ENCODE results near the gene CTIF.

The CTIF gene

DNA sequence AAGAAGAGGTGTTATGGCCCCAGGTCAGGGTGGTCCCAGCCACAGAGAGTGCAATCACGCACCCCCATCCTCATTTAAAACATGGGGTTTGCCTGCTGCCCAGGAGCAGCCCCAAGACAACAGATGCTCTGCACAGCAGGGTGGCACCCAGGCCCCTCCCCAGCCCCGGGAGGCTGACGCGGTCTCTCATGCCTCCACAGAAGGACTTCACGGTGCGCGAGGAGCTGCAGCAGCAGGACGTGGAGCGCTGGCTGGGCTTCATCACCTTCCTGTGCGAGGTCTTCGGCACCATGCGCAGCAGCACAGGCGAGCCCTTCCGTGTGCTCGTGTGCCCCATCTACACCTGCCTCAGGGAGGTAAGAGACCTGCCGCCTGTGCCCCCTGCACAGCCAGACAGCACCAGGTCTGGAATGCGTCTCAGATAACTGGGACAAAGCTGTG is 278.2 kb downstream of the CTIF start:
- no peaks in the 10 kb centered on the region for H3K27me3 ChIP-seq (replicated peaks; ENCODE audit: control insufficient read depth, insufficient read depth, low read length, poor library complexity, severe bottlenecking)
- H3K4me1 ChIP-seq (ENCODE audit: control insufficient read depth, insufficient read depth, low read length, poor library complexity, severe bottlenecking) = peaks cover 19% of the 10 kb centered on the region
- H3K9me3 ChIP-seq (ENCODE audit: control insufficient read depth, low read length) = no peaks in the 10 kb centered on the region
- H3K4me3 ChIP-seq (ENCODE audit: insufficient read depth, low read depth, low read length, poor library complexity, severe bottlenecking) = no peak overlapping the region
- H3K36me3 ChIP-seq (ENCODE audit: control insufficient read depth, insufficient read depth, low read length) = no peaks in the 10 kb centered on the region
- no peak overlapping the region for H3K27ac ChIP-seq (ENCODE audit: insufficient read depth, low read length, poor library complexity, severe bottlenecking)
- no peak for DNase-seq

GRCh38 chr18:48818329-48819254 is 279.8 kb downstream of the CTIF start:
- peaks cover 13% of the 10 kb centered on the region for H3K4me1 ChIP-seq (ENCODE audit: control insufficient read depth, insufficient read depth, low read length, poor library complexity, severe bottlenecking)
- no peaks in the 10 kb centered on the region for H3K27me3 ChIP-seq (replicated peaks; ENCODE audit: control insufficient read depth, insufficient read depth, low read length, poor library complexity, severe bottlenecking)
- no peaks in the 10 kb centered on the region for H3K9me3 ChIP-seq (ENCODE audit: control insufficient read depth, low read length)
- H3K4me3 ChIP-seq (ENCODE audit: insufficient read depth, low read depth, low read length, poor library complexity, severe bottlenecking) = no peak overlapping the region
- no peak overlapping the region for H3K27ac ChIP-seq (ENCODE audit: insufficient read depth, low read length, poor library complexity, severe bottlenecking)
- DNase-seq = no peak
- H3K36me3 ChIP-seq (ENCODE audit: control insufficient read depth, insufficient read depth, low read length) = no peaks in the 10 kb centered on the region

GRCh38 chr18:48819276-48819675 is 280.4 kb downstream of the CTIF start:
- Histone ChIP-seq H3K9me3 (ENCODE audit: control insufficient read depth, low read length) (no peaks in the 10 kb centered on the region), H3K4me3 (ENCODE audit: insufficient read depth, low read depth, low read length, poor library complexity, severe bottlenecking) (no peak overlapping the region), H3K27me3 (replicated peaks; ENCODE audit: control insufficient read depth, insufficient read depth, low read length, poor library complexity, severe bottlenecking) (no peaks in the 10 kb centered on the region), H3K4me1 (ENCODE audit: control insufficient read depth, insufficient read depth, low read length, poor library complexity, severe bottlenecking) (peaks cover 6% of the 10 kb centered on the region), H3K36me3 (ENCODE audit: control insufficient read depth, insufficient read depth, low read length) (no peaks in the 10 kb centered on the region), H3K27ac (ENCODE audit: insufficient read depth, low read length, poor library complexity, severe bottlenecking) (no peak overlapping the region)
- no peak for DNase-seq

DNA sequence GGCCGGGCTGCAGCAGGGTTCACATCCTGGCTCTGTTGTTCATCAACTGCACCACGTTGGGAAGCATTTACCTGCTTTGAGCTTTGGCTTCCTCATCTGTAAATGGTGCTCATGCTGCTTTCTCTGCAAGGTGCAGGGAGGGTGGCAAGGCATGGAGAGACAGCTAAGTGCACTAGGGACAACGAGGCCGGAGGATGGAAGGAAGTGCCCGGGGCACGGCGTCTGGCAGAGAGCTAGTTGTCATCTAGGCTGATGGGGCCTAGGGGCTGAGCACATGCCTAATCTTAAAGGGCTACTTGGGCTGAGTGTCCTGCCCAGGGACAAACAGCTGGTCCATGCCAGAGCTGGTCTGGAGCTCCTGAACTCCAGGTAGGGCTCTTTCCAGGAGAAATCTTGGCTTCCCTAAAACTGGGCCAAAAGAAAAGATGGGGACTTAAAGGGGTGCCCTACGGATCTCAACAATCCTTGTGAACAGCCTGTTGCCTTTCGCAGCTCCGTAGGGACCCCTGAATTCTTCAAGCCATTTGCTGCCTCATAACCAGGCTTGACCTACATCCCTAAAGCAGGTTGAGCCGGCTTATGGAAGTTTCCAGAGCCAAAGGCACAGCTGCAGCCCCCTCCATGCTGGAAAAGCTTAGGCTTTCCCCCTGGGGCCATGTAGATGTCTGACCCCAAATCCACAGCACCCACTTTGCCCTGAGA is 281.1 kb downstream of the CTIF start:
- Histone ChIP-seq H3K4me3 (ENCODE audit: insufficient read depth, low read depth, low read length, poor library complexity, severe bottlenecking) (no peak overlapping the region), H3K36me3 (ENCODE audit: control insufficient read depth, insufficient read depth, low read length) (no peaks in the 10 kb centered on the region), H3K27ac (ENCODE audit: insufficient read depth, low read length, poor library complexity, severe bottlenecking) (no peak overlapping the region), H3K9me3 (ENCODE audit: control insufficient read depth, low read length) (no peaks in the 10 kb centered on the region), H3K4me1 (ENCODE audit: control insufficient read depth, insufficient read depth, low read length, poor library complexity, severe bottlenecking) (no peaks in the 10 kb centered on the region), H3K27me3 (replicated peaks; ENCODE audit: control insufficient read depth, insufficient read depth, low read length, poor library complexity, severe bottlenecking) (no peaks in the 10 kb centered on the region)
- DNase-seq = no peak

DNA sequence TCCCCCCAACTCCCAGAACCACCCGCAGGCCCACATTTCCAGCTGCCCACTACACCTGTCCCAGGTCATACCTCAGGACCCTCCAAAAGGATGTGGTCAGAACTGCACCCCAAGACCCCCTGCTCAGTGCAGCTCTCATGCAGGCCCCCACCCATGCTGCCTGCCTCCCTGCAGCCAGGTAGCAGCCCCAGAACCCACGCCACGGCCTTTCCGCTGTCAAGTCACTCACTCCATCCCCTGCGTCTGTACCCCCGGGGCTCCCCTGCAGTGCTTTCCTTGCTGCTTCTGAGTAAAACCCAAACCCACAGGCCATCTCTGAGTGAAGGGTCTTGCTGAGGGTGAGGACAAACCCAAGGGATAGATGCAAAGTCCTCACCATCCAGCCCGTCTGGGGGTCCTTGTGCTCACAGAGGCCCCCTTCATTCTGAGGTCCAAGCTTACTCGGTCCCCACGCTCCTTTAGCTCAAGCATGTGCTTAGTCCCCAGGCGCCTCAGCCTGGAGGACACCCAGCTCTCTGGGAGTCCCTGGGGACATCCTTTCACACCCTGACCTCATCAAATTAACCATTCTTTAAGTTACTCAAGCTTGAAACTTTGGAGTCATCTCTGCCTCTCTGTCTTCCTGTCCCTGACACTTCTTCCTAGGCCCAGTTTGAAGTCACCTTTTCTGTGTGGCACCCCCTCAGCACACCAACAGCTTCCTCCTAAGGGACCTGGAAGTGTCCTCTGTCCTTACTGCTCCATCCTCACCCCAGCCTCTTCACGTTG is 281.8 kb downstream of the CTIF start:
- Histone ChIP-seq H3K27me3 (replicated peaks; ENCODE audit: control insufficient read depth, insufficient read depth, low read length, poor library complexity, severe bottlenecking) (no peaks in the 10 kb centered on the region), H3K9me3 (ENCODE audit: control insufficient read depth, low read length) (no peaks in the 10 kb centered on the region), H3K4me1 (ENCODE audit: control insufficient read depth, insufficient read depth, low read length, poor library complexity, severe bottlenecking) (no peaks in the 10 kb centered on the region), H3K36me3 (ENCODE audit: control insufficient read depth, insufficient read depth, low read length) (no peaks in the 10 kb centered on the region), H3K27ac (ENCODE audit: insufficient read depth, low read length, poor library complexity, severe bottlenecking) (no peak overlapping the region), H3K4me3 (ENCODE audit: insufficient read depth, low read depth, low read length, poor library complexity, severe bottlenecking) (no peak overlapping the region)
- no peak for DNase-seq

DNA sequence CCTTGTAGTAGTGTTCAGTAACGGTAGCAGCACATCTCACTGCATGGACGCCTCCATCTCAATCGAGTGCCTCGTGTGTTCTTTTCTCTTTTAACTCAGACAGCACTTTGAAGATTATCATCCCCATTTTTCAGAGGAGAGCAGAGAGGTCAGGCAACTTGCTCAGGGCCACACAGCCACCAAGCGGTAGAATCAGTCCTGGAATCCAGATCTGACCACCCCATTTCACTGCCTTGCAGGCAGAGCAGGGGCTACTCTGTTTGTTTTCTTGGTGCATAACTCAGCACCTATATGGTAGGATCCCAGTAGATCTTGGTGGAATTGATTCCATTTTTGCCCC is 282.4 kb downstream of the CTIF start:
- Histone ChIP-seq H3K4me3 (ENCODE audit: insufficient read depth, low read depth, low read length, poor library complexity, severe bottlenecking) (no peak overlapping the region), H3K4me1 (ENCODE audit: control insufficient read depth, insufficient read depth, low read length, poor library complexity, severe bottlenecking) (no peaks in the 10 kb centered on the region), H3K27me3 (replicated peaks; ENCODE audit: control insufficient read depth, insufficient read depth, low read length, poor library complexity, severe bottlenecking) (no peaks in the 10 kb centered on the region), H3K9me3 (ENCODE audit: control insufficient read depth, low read length) (no peaks in the 10 kb centered on the region), H3K36me3 (ENCODE audit: control insufficient read depth, insufficient read depth, low read length) (no peaks in the 10 kb centered on the region), H3K27ac (ENCODE audit: insufficient read depth, low read length, poor library complexity, severe bottlenecking) (no peak overlapping the region)
- no peak for DNase-seq

DNA sequence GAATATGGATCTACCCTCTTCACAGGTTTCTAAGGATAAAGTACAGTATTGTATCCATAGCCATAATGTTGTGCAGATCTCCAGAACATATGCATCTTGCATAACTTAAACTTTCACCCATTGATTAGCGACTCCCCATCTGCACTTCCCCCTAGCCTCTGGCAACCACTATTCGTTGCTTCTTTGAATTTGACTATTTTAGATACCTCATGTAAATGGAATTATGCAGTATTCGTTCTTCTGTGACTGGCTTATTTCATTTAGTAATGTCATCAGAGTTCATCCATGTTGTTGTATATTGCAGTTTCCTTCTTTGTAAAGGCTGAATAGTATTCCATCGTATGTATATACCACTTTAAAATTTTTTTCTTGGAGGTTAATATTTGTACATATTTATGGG is 283.0 kb downstream of the CTIF start:
- no peaks in the 10 kb centered on the region for H3K27me3 ChIP-seq (replicated peaks; ENCODE audit: control insufficient read depth, insufficient read depth, low read length, poor library complexity, severe bottlenecking)
- no peaks in the 10 kb centered on the region for H3K4me1 ChIP-seq (ENCODE audit: control insufficient read depth, insufficient read depth, low read length, poor library complexity, severe bottlenecking)
- no peak for DNase-seq

GRCh38 chr18:48824231-48824970 is 285.6 kb downstream of the CTIF start:
- Histone ChIP-seq H3K27me3 (replicated peaks; ENCODE audit: control insufficient read depth, insufficient read depth, low read length, poor library complexity, severe bottlenecking) (no peaks in the 10 kb centered on the region), H3K4me1 (ENCODE audit: control insufficient read depth, insufficient read depth, low read length, poor library complexity, severe bottlenecking) (no peaks in the 10 kb centered on the region), H3K27ac (ENCODE audit: insufficient read depth, low read length, poor library complexity, severe bottlenecking) (no peak overlapping the region), H3K4me3 (ENCODE audit: insufficient read depth, low read depth, low read length, poor library complexity, severe bottlenecking) (no peak overlapping the region), H3K36me3 (ENCODE audit: control insufficient read depth, insufficient read depth, low read length) (no peaks in the 10 kb centered on the region), H3K9me3 (ENCODE audit: control insufficient read depth, low read length) (no peaks in the 10 kb centered on the region)
- no peak for DNase-seq

More for the DNA sequence above, 283.0 kb downstream of the CTIF start:
- Histone ChIP-seq H3K36me3 (ENCODE audit: control insufficient read depth, insufficient read depth, low read length) (no peaks in the 10 kb centered on the region), H3K4me3 (ENCODE audit: insufficient read depth, low read depth, low read length, poor library complexity, severe bottlenecking) (no peak overlapping the region), H3K27ac (ENCODE audit: insufficient read depth, low read length, poor library complexity, severe bottlenecking) (no peak overlapping the region), H3K9me3 (ENCODE audit: control insufficient read depth, low read length) (no peaks in the 10 kb centered on the region)

- Histone ChIP-seq H3K36me3 (ENCODE audit: control insufficient read depth, insufficient read depth, low read length) (no peaks in the 10 kb centered on the region), H3K4me3 (ENCODE audit: insufficient read depth, low read depth, low read length, poor library complexity, severe bottlenecking) (no peak overlapping the region), H3K27me3 (replicated peaks; ENCODE audit: control insufficient read depth, insufficient read depth, low read length, poor library complexity, severe bottlenecking) (no peaks in the 10 kb centered on the region), H3K27ac (ENCODE audit: insufficient read depth, low read length, poor library complexity, severe bottlenecking) (no peak overlapping the region), H3K4me1 (ENCODE audit: control insufficient read depth, insufficient read depth, low read length, poor library complexity, severe bottlenecking) (no peaks in the 10 kb centered on the region), H3K9me3 (ENCODE audit: control insufficient read depth, low read length) (no peaks in the 10 kb centered on the region)
- DNase-seq = no peak
Measured at GRCh38 chr18:48825101-48825745, 286.4 kb downstream of the CTIF start.

All from effector memory CD4-positive, alpha-beta T cell (primary cell).